Measurements from ENCODE around the gene PIP4P1. TPM values are rescaled to one million over a fixed set of nuclear protein-coding genes. Genes with fewer than 3 reads are reported as not detected.

Gene PIP4P1
- total RNA-seq, 1 experiment from 2014 or later, result 36.1 TPM

DNA sequence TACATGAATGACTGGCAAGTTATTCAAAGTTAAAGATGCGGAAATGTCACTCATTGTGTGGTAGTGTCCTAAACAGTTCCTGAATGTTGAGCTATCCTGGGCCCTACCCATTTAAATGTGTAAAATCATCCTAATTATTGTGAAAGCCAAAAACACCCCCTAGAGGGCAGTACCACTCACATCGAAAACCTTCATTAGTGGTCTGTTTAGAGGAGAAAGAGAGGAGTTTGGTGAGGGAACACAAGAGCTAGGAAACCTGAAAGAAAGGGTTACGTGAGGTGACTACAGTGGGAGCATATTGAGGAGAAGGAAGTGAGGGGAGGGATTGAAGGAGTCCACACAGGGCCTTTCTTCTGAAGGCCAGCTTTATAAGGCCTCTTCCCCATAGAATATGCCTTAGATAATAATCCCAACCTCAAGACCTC lies 45.4 kb downstream of the PIP4P1 start:
- DNase-seq, result peak; percentile 62
- Histone ChIP-seq H3K27me3 (ENCODE audit: control insufficient read depth, insufficient read depth, low read length) (no peaks in the 10 kb centered on the region), H3K4me3 (ENCODE audit: insufficient read depth, low read depth, low read length) (no peak overlapping the region), H3K36me3 (replicated peaks; ENCODE audit: control insufficient read depth, insufficient read depth, low read length) (no peaks in the 10 kb centered on the region)

DNA sequence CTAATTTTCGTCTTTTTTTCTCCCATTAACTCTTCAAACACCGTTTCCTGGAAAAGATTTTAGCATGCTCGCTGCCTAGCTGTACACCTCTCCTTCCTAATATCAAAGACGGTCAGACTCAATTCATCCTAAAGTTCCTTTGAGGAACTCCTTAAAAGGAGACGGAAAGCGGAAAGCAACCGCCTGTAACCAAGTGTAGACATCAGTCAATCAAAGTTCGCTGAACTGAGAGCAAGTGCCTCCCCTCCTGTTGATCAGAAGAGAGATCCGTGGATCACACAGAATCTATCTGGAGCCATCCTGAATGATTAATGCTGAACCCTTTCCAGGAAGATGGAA lies 47.5 kb downstream of the PIP4P1 start:
- Histone ChIP-seq H3K36me3 (replicated peaks; ENCODE audit: control insufficient read depth, insufficient read depth, low read length) (no peaks in the 10 kb centered on the region), H3K4me3 (ENCODE audit: insufficient read depth, low read depth, low read length) (peak overlapping the region; percentile 87), H3K27me3 (ENCODE audit: control insufficient read depth, insufficient read depth, low read length) (no peaks in the 10 kb centered on the region)
- peak; percentile 53 for DNase-seq

DNA sequence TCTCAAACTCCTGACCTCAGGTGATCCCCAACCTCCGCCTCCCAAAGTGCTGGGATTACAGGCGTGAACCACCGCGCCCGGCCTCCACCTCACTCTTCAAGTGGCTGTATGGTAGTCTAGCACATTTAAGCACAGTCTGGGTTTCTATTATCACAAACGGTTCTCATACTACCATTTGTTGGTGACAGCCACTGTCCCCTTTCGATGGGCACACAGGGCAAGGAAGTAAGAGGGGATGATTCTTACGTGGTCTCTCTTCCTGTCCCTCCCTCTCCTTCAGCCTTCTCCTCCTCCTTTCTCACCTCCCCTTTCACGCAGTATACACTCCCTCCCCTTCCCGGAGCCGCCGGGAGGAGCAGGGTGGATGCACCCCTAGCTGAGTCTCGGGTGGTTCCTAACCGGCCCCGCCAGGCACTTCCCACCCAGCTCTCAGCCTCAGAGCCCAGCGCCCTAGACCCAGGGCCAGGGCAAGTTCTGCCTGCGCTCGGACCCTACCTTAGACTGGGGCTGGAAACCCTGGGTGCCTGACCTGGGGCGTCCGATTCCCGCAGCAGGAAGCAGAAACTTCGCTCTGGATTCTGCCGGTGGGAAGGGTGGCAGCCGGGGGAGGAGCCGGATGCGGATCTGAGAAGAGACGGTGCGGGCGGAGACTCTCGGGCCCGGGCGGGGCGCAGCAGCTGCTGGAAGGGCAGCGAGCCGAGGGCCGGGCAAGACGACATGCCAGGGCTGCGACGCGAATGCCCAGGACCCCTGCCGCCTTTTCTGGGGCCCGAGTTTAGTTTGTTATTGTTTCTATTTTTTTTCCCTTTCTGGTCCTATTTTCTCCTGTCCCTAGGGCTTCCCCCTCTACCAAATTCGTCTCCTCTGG lies 48.1 kb downstream of the PIP4P1 start, which contains the start of gene TEP1:
Gene TEP1, minus strand, starts transcription at position 626 of the 868 bp plus-strand sequence. CDS start 5,062 bp downstream, outside the sequence.
- DNase-seq, result peak; percentile 91

DNA sequence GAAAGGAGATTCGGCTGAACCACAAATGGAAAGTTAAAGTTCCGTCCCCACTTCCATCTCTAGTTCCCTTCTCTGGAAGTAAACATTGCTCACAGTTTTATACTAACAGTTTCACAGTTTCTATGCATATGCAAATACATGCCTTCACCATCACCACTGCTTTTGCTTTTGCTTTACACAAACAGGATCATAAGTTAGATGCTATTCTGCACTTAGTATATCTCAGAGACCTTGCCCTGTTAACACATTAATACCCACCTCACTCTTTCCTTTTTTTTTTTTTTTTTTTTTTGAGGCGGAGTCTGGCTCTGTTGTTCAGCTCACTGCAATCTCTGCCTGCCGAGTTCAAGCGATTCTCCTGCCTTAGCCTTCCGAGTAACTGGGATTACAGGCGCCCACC lies 48.8 kb downstream of the PIP4P1 start:
- no peak for DNase-seq

More for the DNA sequence above, 48.1 kb downstream of the PIP4P1 start, which contains the start of gene TEP1:
- no peaks in the 10 kb centered on the region; the same call in 1 of the 2 replicates for H3K36me3 ChIP-seq (replicated peaks; ENCODE audit: control insufficient read depth, insufficient read depth, low read length)
- H3K4me3 ChIP-seq (ENCODE audit: insufficient read depth, low read depth, low read length), result peak within 1 kb of the TSS; percentile 87
- H3K27me3 ChIP-seq (ENCODE audit: control insufficient read depth, insufficient read depth, low read length), result no peaks in the 10 kb centered on the region

DNA sequence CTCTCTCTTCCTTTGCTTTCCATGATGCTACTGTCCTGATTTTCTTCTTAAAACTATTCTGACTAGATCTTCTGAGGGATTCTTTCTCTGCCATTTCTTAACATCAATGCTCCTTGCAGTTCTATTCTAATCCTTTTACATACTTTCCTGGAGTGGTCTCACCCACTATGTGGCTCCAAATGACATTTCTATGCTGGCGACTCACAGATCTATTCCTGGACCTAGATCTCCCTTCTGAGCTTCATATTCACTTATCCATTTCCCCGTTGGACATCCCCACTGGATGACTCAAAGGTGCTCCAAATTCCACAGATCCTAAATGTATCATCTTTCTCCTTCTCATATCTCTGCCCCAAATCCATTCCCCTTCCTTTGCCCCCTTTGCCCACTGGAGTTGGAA lies 52.0 kb downstream of the PIP4P1 start:
- Histone ChIP-seq H3K36me3 (replicated peaks; ENCODE audit: control insufficient read depth, insufficient read depth, low read length) (peaks cover 5% of the 10 kb centered on the region), H3K27me3 (ENCODE audit: control insufficient read depth, insufficient read depth, low read length) (no peaks in the 10 kb centered on the region), H3K4me3 (ENCODE audit: insufficient read depth, low read depth, low read length) (no peak overlapping the region)
- DNase-seq, result no peak

More for the DNA sequence above, 48.8 kb downstream of the PIP4P1 start:
- H3K36me3 ChIP-seq (replicated peaks; ENCODE audit: control insufficient read depth, insufficient read depth, low read length), result peaks cover 5% of the 10 kb centered on the region
- no peaks in the 10 kb centered on the region for H3K27me3 ChIP-seq (ENCODE audit: control insufficient read depth, insufficient read depth, low read length)
- H3K4me3 ChIP-seq (ENCODE audit: insufficient read depth, low read depth, low read length), result peak overlapping the region; percentile 87

Other genes starting within 250 kb of the PIP4P1 start
- gene OR11H6, start 237.7 kb downstream of the PIP4P1 start, total RNA-seq (2014; rRNA removed; shearing (Covaris generic)), result not detected in 2 replicates
- gene OR11H7, start 232.5 kb downstream of the PIP4P1 start, total RNA-seq (2014; rRNA removed; shearing (Covaris generic)), result not detected in 2 replicates
- gene OR11H4, start 222.1 kb downstream of the PIP4P1 start, total RNA-seq (2014; rRNA removed; shearing (Covaris generic)), result not detected in 2 replicates
- 13.4 and 15.3 TPM in 2 replicates for gene TTC5, start 155.5 kb downstream of the PIP4P1 start, total RNA-seq (2014; rRNA removed; shearing (Covaris generic))
- 174 and 295 TPM in 2 replicates for gene CCNB1IP1, start 128.2 kb downstream of the PIP4P1 start, total RNA-seq (2014; rRNA removed; shearing (Covaris generic))
- 26.5 and 31.6 TPM in 2 replicates for gene PARP2, start 117.8 kb downstream of the PIP4P1 start, total RNA-seq (2014; rRNA removed; shearing (Covaris generic))
- gene TEP1, start 47.9 kb downstream of the PIP4P1 start, total RNA-seq (2014; rRNA removed; shearing (Covaris generic)), result 10.5 and 12.6 TPM in 2 replicates
- gene KLHL33, start 25.3 kb downstream of the PIP4P1 start, total RNA-seq (2014; rRNA removed; shearing (Covaris generic)), result 0.28 TPM in 1 of 2 replicates, not detected in the other
- gene OSGEP, start 6.6 kb downstream of the PIP4P1 start, total RNA-seq (2014; rRNA removed; shearing (Covaris generic)), result 58.4 and 62.6 TPM in 2 replicates
- gene APEX1, start 6.2 kb downstream of the PIP4P1 start, total RNA-seq (2014; rRNA removed; shearing (Covaris generic)), result 87.1 and 106 TPM in 2 replicates
- 244 and 255 TPM in 2 replicates for gene PNP, start 8.0 kb upstream of the PIP4P1 start, total RNA-seq (2014; rRNA removed; shearing (Covaris generic))
- not detected in 2 replicates for gene RNASE10, start 44.1 kb upstream of the PIP4P1 start, total RNA-seq (2014; rRNA removed; shearing (Covaris generic))
- not detected in 2 replicates for gene RNASE9, start 99.6 kb upstream of the PIP4P1 start, total RNA-seq (2014; rRNA removed; shearing (Covaris generic))
- not detected in 2 replicates for gene RNASE11, start 126.6 kb upstream of the PIP4P1 start, total RNA-seq (2014; rRNA removed; shearing (Covaris generic))
- gene RNASE12, start 129.9 kb upstream of the PIP4P1 start, total RNA-seq (2014; rRNA removed; shearing (Covaris generic)), result not detected in 2 replicates
- not detected in 2 replicates for gene OR6S1, start 180.3 kb upstream of the PIP4P1 start, total RNA-seq (2014; rRNA removed; shearing (Covaris generic))
- gene RNASE4, start 223.1 kb upstream of the PIP4P1 start, total RNA-seq (2014; rRNA removed; shearing (Covaris generic)), result 15.8 and 20.5 TPM in 2 replicates
- 19.4 and 23.5 TPM in 2 replicates for gene ANG, start 227.3 kb upstream of the PIP4P1 start, total RNA-seq (2014; rRNA removed; shearing (Covaris generic))